Dermis microvascular lymphatic vessel endothelial cell (primary cell): ENCODE data around the gene SNX30. TPM values are rescaled to one million over a fixed set of nuclear protein-coding genes. Genes with fewer than 3 reads are reported as not detected.

Experiments
- DNase-seq, 2 donors: peaks; one replicate each; pipeline versions ENCODE4 v3.0.0 to v3.0.0-alpha.2; 2010; ENCODE audit warnings: low read depth in 2 of 2
- total RNA-seq: library from RNA; depleted of rRNA; stranded (reverse); fragments of >200 nt; gene quantifications from 2 replicates; pipeline ENCODE4 v1.2.1, GENCODE V29; 2014

SNX30 gene
- total RNA-seq, 1 donor from 2014 or later, result 5.9 TPM

GRCh38 chr9:112780450-112781036, 30.0 kb downstream of the SNX30 start:
- DNase-seq, result no peak

GRCh38 chr9:112782218-112782617, 31.7 kb downstream of the SNX30 start:
- no peak for DNase-seq

GRCh38 chr9:112783551-112783954, 33.0 kb downstream of the SNX30 start:
- DNase-seq, result no peak

GRCh38 chr9:112784020-112784785, 33.6 kb downstream of the SNX30 start:
- peak in 1 of 2 donors; percentile 4 for DNase-seq

- DNase-seq, result no peak
These were observed 35.4 kb downstream of the SNX30 start for GRCh38 chr9:112785986-112786385.

- DNase-seq, result no peak
These were observed 36.4 kb downstream of the SNX30 start for GRCh38 chr9:112786829-112787520.

GRCh38 chr9:112787978-112788377, 37.4 kb downstream of the SNX30 start:
- no peak for DNase-seq

GRCh38 chr9:112789473-112789872, 38.9 kb downstream of the SNX30 start:
- DNase-seq, result no peak

- no peak for DNase-seq
These were observed 39.6 kb downstream of the SNX30 start for GRCh38 chr9:112789891-112790774.

- DNase-seq, result no peak
These were observed 42.1 kb downstream of the SNX30 start for GRCh38 chr9:112792670-112793069.

GRCh38 chr9:112793213-112793810, 42.8 kb downstream of the SNX30 start:
- DNase-seq, result peak; percentile 42 to 66

GRCh38 chr9:112794731-112795130, 44.2 kb downstream of the SNX30 start:
- DNase-seq, result no peak

- no peak for DNase-seq
These were observed 45.4 kb downstream of the SNX30 start for GRCh38 chr9:112795921-112796320.

GRCh38 chr9:112796485-112796884, 45.9 kb downstream of the SNX30 start:
- no peak for DNase-seq

- DNase-seq, result no peak
These were observed 58.8 kb downstream of the SNX30 start for GRCh38 chr9:112809351-112809848.

- DNase-seq, result no peak
These were observed 59.3 kb downstream of the SNX30 start for GRCh38 chr9:112809906-112810305.

- DNase-seq, result no peak
These were observed 60.3 kb downstream of the SNX30 start for GRCh38 chr9:112810696-112811490.

- DNase-seq, result no peak
These were observed 61.0 kb downstream of the SNX30 start for GRCh38 chr9:112811518-112811917.

GRCh38 chr9:112815868-112816267, 65.3 kb downstream of the SNX30 start:
- DNase-seq, result no peak

- DNase-seq, result no peak
These were observed 67.3 kb downstream of the SNX30 start for GRCh38 chr9:112817860-112818203.
